ENCODE measurements around the gene VWC2. TPM values are rescaled to one million over a fixed set of nuclear protein-coding genes. Genes with fewer than 3 reads are reported as not detected.

VWC2 gene
- not detected for total RNA-seq

GRCh38 chr7:49773218-49773935 lies at the start of gene VWC2:
Gene VWC2 (plus strand): TSS chr7:49773638. CDS start chr7:49775436, 1,798 bp downstream.

Measured in activated naive CD4-positive, alpha-beta T cell treated with anti-CD3 and anti-CD28 coated beads, Interleukin-2, amount 10 ng/mL, durations not matched to agents 5 hours and 36 hours (primary cell).